ENCODE data around the gene MYO1A. TPM values are rescaled to one million over a fixed set of nuclear protein-coding genes. Genes with fewer than 3 reads are reported as not detected.

Gene MYO1A
- total and polyA plus RNA-seq, 2 of the 13 experiments (the other 11 are each of a cell fraction or from before 2014, with no cell fraction given) = 5.3 to 6.0 TPM

- TF ChIP-seq LCORL (IDR thresholded peaks at IDR 0.05) (no peak), LCORL (CRISPR knock-in tag; IDR thresholded peaks at IDR 0.05) (no peak), SMAD3 (CRISPR knock-in tag; IDR thresholded peaks at IDR 0.05) (peak; percentile 12; the same call in 1 of the 2 replicates), NCOR1 (IDR thresholded peaks at IDR 0.05; ENCODE audit: borderline replicate concordance, low read length) (0 out of 2 replicates have a peak, but pooled peaks have one; percentile 26), PRDM10 (CRISPR knock-in tag; IDR thresholded peaks at IDR 0.05; ENCODE audit: low read depth) (no peak), GABPB1 (CRISPR knock-in tag; IDR thresholded peaks at IDR 0.05) (0 out of 2 replicates have a peak, but pooled peaks have one; percentile 2), ZNF512B (CRISPR knock-in tag; IDR thresholded peaks at IDR 0.05; ENCODE audit: borderline replicate concordance) (no peak), SALL1 (CRISPR knock-in tag; IDR thresholded peaks at IDR 0.05) (peak; percentile 56), ZNF343 (CRISPR knock-in tag; IDR thresholded peaks at IDR 0.05) (no peak), CBFB (CRISPR knock-in tag; IDR thresholded peaks at IDR 0.05) (no peak), THAP11 (CRISPR knock-in tag; IDR thresholded peaks at IDR 0.05) (0 out of 2 replicates have a peak, but pooled peaks have one; percentile 7), ATF6 (CRISPR knock-in tag; conservative IDR thresholded peaks at IDR 0.05) (no peak), PHF8 (CRISPR knock-in tag; IDR thresholded peaks at IDR 0.05) (no peak), POLR2AphosphoS5 (IDR thresholded peaks at IDR 0.05; ENCODE audit: low read depth, low read length) (no peak), GATAD1 (CRISPR knock-in tag; IDR thresholded peaks at IDR 0.05) (no peak), MED1 (CRISPR knock-in tag; IDR thresholded peaks at IDR 0.05) (no peak), ZNF180 (CRISPR knock-in tag; IDR thresholded peaks at IDR 0.05; ENCODE audit: borderline replicate concordance, low read depth) (no peak), PPARG (CRISPR knock-in tag; conservative IDR thresholded peaks at IDR 0.05) (0 out of 2 replicates have a peak, but pooled peaks have one; percentile 33), SCMH1 (CRISPR knock-in tag; IDR thresholded peaks at IDR 0.05; ENCODE audit: borderline replicate concordance) (no peak), BRCA1 (CRISPR knock-in tag; IDR thresholded peaks at IDR 0.05) (no peak), HIC2 (CRISPR knock-in tag; IDR thresholded peaks at IDR 0.05; ENCODE audit: low read depth) (no peak)
Observed at GRCh38 chr12:57049119-57049446, 846 bp downstream of the MYO1A start (continued).

Measured in HepG2 (cell line).